H9 (cell line): ENCODE measurements around the gene PRKCA. TPM values are rescaled to one million over a fixed set of nuclear protein-coding genes. Genes with fewer than 3 reads are reported as not detected.

Source experiments
- DNase-seq: peaks from one replicate; pipeline ENCODE4 v3.0.0-alpha.2; 2017
- H2AFZ ChIP-seq: one replicate; pipeline ENCODE4 v1.6.1; 2013; ENCODE audit warnings: mild to moderate bottlenecking, low read length, control low read depth, moderate library complexity
- H2AK5ac ChIP-seq: 2 replicates; pipeline ENCODE4 v1.6.1; 2013; ENCODE audit warnings: low read length, control low read depth, mixed read lengths; ENCODE audit not compliant: insufficient read length
- H2BK120ac ChIP-seq: one replicate; pipeline ENCODE4 v1.6.1; 2013; ENCODE audit warnings: low read depth, mild to moderate bottlenecking, low read length, control low read depth, inconsistent platforms; ENCODE audit not compliant: poor library complexity, severe bottlenecking
- H2BK12ac ChIP-seq: 2 replicates; pipeline ENCODE4 v1.6.1; 2013; ENCODE audit warnings: low read length, control low read depth, mixed read lengths, low read depth; ENCODE audit not compliant: insufficient read length
- H2BK15ac ChIP-seq: 2 replicates; pipeline ENCODE4 v1.6.1; 2013; ENCODE audit warnings: low read depth, low read length, control low read depth
- H2BK20ac ChIP-seq: one replicate; pipeline ENCODE4 v1.6.1; 2013; ENCODE audit warnings: low read depth, mild to moderate bottlenecking, low read length, control low read depth, inconsistent platforms; ENCODE audit not compliant: poor library complexity, severe bottlenecking
- H2BK5ac ChIP-seq: 2 replicates; pipeline ENCODE4 v1.6.1; 2013; ENCODE audit warnings: low read length, control low read depth, mixed read lengths; ENCODE audit not compliant: insufficient read length
- H3K14ac ChIP-seq: 2 replicates; pipeline ENCODE4 v1.6.1; 2013; ENCODE audit warnings: low read length, control low read depth; ENCODE audit not compliant: insufficient read depth
- H3K18ac ChIP-seq: 2 replicates; pipeline ENCODE4 v1.6.1; 2013; ENCODE audit warnings: low read depth, mild to moderate bottlenecking, mixed read lengths, low read length, control low read depth; ENCODE audit not compliant: insufficient read length
- H3K23ac ChIP-seq: 2 replicates; pipeline ENCODE4 v1.6.1; 2013; ENCODE audit warnings: low read length, control low read depth, mixed read lengths, low read depth; ENCODE audit not compliant: insufficient read length
- H3K23me2 ChIP-seq: 2 replicates; pipeline ENCODE4 v1.6.1; 2013; ENCODE audit warnings: low read depth, mild to moderate bottlenecking, mixed read lengths, low read length, control low read depth; ENCODE audit not compliant: insufficient read length, poor library complexity, severe bottlenecking
- H3K27ac ChIP-seq: 2 replicates; pipeline ENCODE4 v1.5.1; 2013; ENCODE audit warnings: low read length, control low read depth, mixed read lengths, low read depth; ENCODE audit not compliant: insufficient read length
- H3K27me3 ChIP-seq: 2 replicates; pipeline ENCODE4 v1.6.1; 2013; ENCODE audit warnings: low read length, control low read depth, inconsistent platforms; ENCODE audit not compliant: insufficient read depth
- H3K4ac ChIP-seq: 2 replicates; pipeline ENCODE4 v1.6.1; 2013; ENCODE audit warnings: low read depth, mild to moderate bottlenecking, control low read depth, inconsistent platforms, low read length, moderate library complexity
- H3K4me1 ChIP-seq: 2 replicates; pipeline ENCODE4 v1.6.1; 2013; ENCODE audit warnings: low read length, control low read depth, inconsistent platforms; ENCODE audit not compliant: insufficient read depth
- H3K4me2 ChIP-seq: 2 replicates; pipeline ENCODE4 v1.6.1; 2013; ENCODE audit warnings: low read length, control low read depth, mixed read lengths; ENCODE audit not compliant: insufficient read length, insufficient read depth
- H3K56ac ChIP-seq: 2 replicates; pipeline ENCODE4 v1.6.1; 2013; ENCODE audit warnings: low read depth, mild to moderate bottlenecking, mixed read lengths, low read length, control low read depth; ENCODE audit not compliant: insufficient read length
- H3K79me1 ChIP-seq: 2 replicates; pipeline ENCODE4 v1.6.1; 2013; ENCODE audit warnings: low read depth, mild to moderate bottlenecking, moderate library complexity, low read length, control low read depth, inconsistent platforms; ENCODE audit not compliant: insufficient read depth, poor library complexity, severe bottlenecking
- H3K79me2 ChIP-seq: 2 replicates; pipeline ENCODE4 v1.6.1; 2013; ENCODE audit warnings: low read length, control low read depth, inconsistent platforms; ENCODE audit not compliant: insufficient read depth
- H3K9ac ChIP-seq: 2 replicates; pipeline ENCODE4 v1.6.1; 2013; ENCODE audit warnings: low read length, control low read depth, mixed read lengths; ENCODE audit not compliant: insufficient read length; ENCODE audit errors: extremely low read depth
- H3K9me3 ChIP-seq: one replicate; pipeline ENCODE4 v1.6.1; 2013; ENCODE audit warnings: low read depth, low read length, inconsistent platforms; ENCODE audit not compliant: control insufficient read depth
- H3T11ph ChIP-seq: one replicate; pipeline ENCODE4 v1.6.1; 2013; ENCODE audit warnings: mild to moderate bottlenecking, low read length, control low read depth, inconsistent platforms
- H4K20me1 ChIP-seq: one replicate; pipeline ENCODE4 v1.6.1; 2013; ENCODE audit not compliant: control insufficient read depth, insufficient read length, insufficient read depth
- H4K5ac ChIP-seq: 2 replicates; pipeline ENCODE4 v1.6.1; 2013; ENCODE audit warnings: low read depth, mild to moderate bottlenecking, mixed read lengths, low read length, control low read depth; ENCODE audit not compliant: insufficient read length
- H4K8ac ChIP-seq: replicated peaks from 2 replicates; pipeline ENCODE4 v1.6.1; 2013; ENCODE audit warnings: low read length, control low read depth, mixed read lengths, low read depth; ENCODE audit not compliant: insufficient read length
- H4K91ac ChIP-seq: 2 replicates; pipeline ENCODE4 v1.6.1; 2013; ENCODE audit warnings: low read depth, mild to moderate bottlenecking, moderate library complexity, mixed read lengths, low read length, control low read depth; ENCODE audit not compliant: insufficient read length
- H3K27ac Mint-ChIP-seq, 3 experiments: 2 replicates in 2 of 3; 3 replicates in 1 of 3; pipeline ENCODE4 v1.8.0; 2020 to 2021; ENCODE audit warnings: mixed read lengths in 3 of 3, mild to moderate bottlenecking in 1 of 3, moderate library complexity in 1 of 3
- H3K27me3 Mint-ChIP-seq: 2 replicates; pipeline ENCODE4 v1.8.0; 2021; ENCODE audit warnings: low read depth, mild to moderate bottlenecking, moderate library complexity, mixed read lengths
- H3K36me3 Mint-ChIP-seq, 3 experiments: 2 replicates in 2 of 3; 3 replicates in 1 of 3; pipeline ENCODE4 v1.8.0; 2020 to 2021; ENCODE audit warnings: low read depth in 3 of 3, mixed read lengths in 3 of 3; ENCODE audit not compliant: insufficient read depth in 1 of 3
- H3K4me1 Mint-ChIP-seq, 2 experiments: 2 replicates each; pipeline ENCODE4 v1.8.0; 2020; ENCODE audit warnings: mixed read lengths in 2 of 2
- H3K4me3 Mint-ChIP-seq, 2 experiments: 2 replicates in 1 of 2; 3 replicates in 1 of 2; pipeline ENCODE4 v1.8.0; 2020 to 2021; ENCODE audit warnings: mild to moderate bottlenecking in 2 of 2, mixed read lengths in 2 of 2, moderate library complexity in 1 of 2
- H3K9me3 Mint-ChIP-seq, 2 experiments: 2 replicates in 1 of 2; 3 replicates in 1 of 2; pipeline ENCODE4 v1.8.0; 2020; ENCODE audit warnings: mild to moderate bottlenecking in 2 of 2, mixed read lengths in 2 of 2, moderate library complexity in 1 of 2
- CTCF ChIP-seq: fragments of 200-600 bp; sonication (generic); conservative IDR thresholded peaks from 3 replicates; pipeline ENCODE4 v1.8.0; 2021; ENCODE audit warnings: antibody characterized with exemption, mild to moderate bottlenecking
- WGBS: extraction: QIAGEN DNeasy Blood & Tissue Kit; methylation state at CpG from one replicate; pipeline ENCODE4 v1.1.7; 2013; ENCODE audit warnings: missing lambda C conversion rate, low lambda C conversion rate, mixed read lengths; ENCODE audit not compliant: insufficient read length; ENCODE audit errors: extremely low coverage; 5-methylcytosine and 5-hydroxymethylcytosine counted together
- total RNA-seq: library from RNA; stranded (reverse); gene quantifications from 2 replicates; pipeline ENCODE4 v1.2.1, GENCODE V29; 2021

PRKCA gene
- total RNA-seq, 1 experiment from 2014 or later = 10.5 TPM

GRCh38 chr17:66364990-66365490 is 62.6 kb downstream of the PRKCA start:
- H3K79me2 ChIP-seq = peaks cover 2% of the 10 kb centered on the region; the same call in 1 of the 2 replicates
- Mint-ChIP-seq H3K36me3 (no peaks in the 10 kb centered on the region), H3K9me3 (no peaks in the 10 kb centered on the region), H3K27ac (peak overlapping the region in 2 of 3 experiments; percentile 4 to 89; a peak in 2 of 7 replicates), H3K27me3 (no peaks in the 10 kb centered on the region), H3K4me3 (no peak overlapping the region), H3K4me1 (peaks cover 41 to 45% of the 10 kb centered on the region in 2 experiments)
- no peak overlapping the region for H3K4me2 ChIP-seq
- TF ChIP-seq CTCF = no peak
- no peak overlapping the region for H3K14ac ChIP-seq
- no CpG with 5 or more reads among the region's 4 CpGs for WGBS
- H3K9me3 ChIP-seq = no peaks in the 10 kb centered on the region
- no peaks in the 10 kb centered on the region for H4K20me1 ChIP-seq
- no peak overlapping the region for H4K8ac ChIP-seq
- H3K18ac ChIP-seq = no peak overlapping the region
- H2BK5ac ChIP-seq = no peak overlapping the region
- H3K4me1 ChIP-seq = peaks cover 9% of the 10 kb centered on the region
- H3K4ac ChIP-seq = no peak overlapping the region
- H2AK5ac ChIP-seq = no peak overlapping the region
- H3K27me3 ChIP-seq = no peaks in the 10 kb centered on the region
- H2BK15ac ChIP-seq = no peak overlapping the region
- H3K79me1 ChIP-seq = no peaks in the 10 kb centered on the region
- no peak overlapping the region for H2BK20ac ChIP-seq
- H4K5ac ChIP-seq = no peak overlapping the region
- H3K56ac ChIP-seq = no peak overlapping the region
- H3K23me2 ChIP-seq = no peaks in the 10 kb centered on the region
- no peak for DNase-seq
- H3K23ac ChIP-seq = no peak overlapping the region
- no peak overlapping the region for H3K9ac ChIP-seq
- H2BK12ac ChIP-seq = no peak overlapping the region
- H3K27ac ChIP-seq = no peak overlapping the region
- no peak overlapping the region for H2BK120ac ChIP-seq
- H2AFZ ChIP-seq = no peak overlapping the region
- H4K91ac ChIP-seq = no peak overlapping the region
- H3T11ph ChIP-seq = no peak overlapping the region
